CD14-positive monocyte (primary cell): ENCODE measurements around the gene SDK1. TPM values are rescaled to one million over a fixed set of nuclear protein-coding genes. Genes with fewer than 3 reads are reported as not detected.

ENCODE experiments used
- DNase-seq, 3 donors: peaks; one replicate each; pipeline ENCODE4 v3.0.0-alpha.2; 2011 to 2022
- H2AFZ ChIP-seq: 2 replicates; pipeline ENCODE4 v1.6.0; 2012; ENCODE audit warnings: mild to moderate bottlenecking, low read depth, low read length, inconsistent platforms; ENCODE audit not compliant: insufficient read depth, poor library complexity, severe bottlenecking
- H3K27ac ChIP-seq, 2 donors: 1 replicate in 1 of 2; 2 replicates in 1 of 2; pipeline ENCODE4 v1.5.1; 2012 to 2013; ENCODE audit warnings: low read length in 2 of 2, control low read depth in 1 of 2, inconsistent platforms in 1 of 2, low read depth in 1 of 2, mild to moderate bottlenecking in 1 of 2
- H3K27me3 ChIP-seq, 2 donors: one replicate each; pipeline versions ENCODE4 v1.6.0 to v1.6.1; 2011 to 2013; ENCODE audit warnings: low read length in 2 of 2; ENCODE audit not compliant: control insufficient read depth in 2 of 2, insufficient read depth in 2 of 2
- H3K36me3 ChIP-seq, 2 donors: replicated peaks in 1 of 2; 1 replicate in 1 of 2; 2 replicates in 1 of 2; pipeline versions ENCODE4 v1.5.1 to v1.6.1; 2012 to 2013; ENCODE audit warnings: low read length in 2 of 2, control low read depth in 1 of 2, inconsistent platforms in 1 of 2, mild to moderate bottlenecking in 1 of 2; ENCODE audit not compliant: insufficient read depth in 2 of 2, control insufficient read depth in 1 of 2
- H3K4me1 ChIP-seq, 2 donors: 1 replicate in 1 of 2; 2 replicates in 1 of 2; pipeline versions ENCODE4 v1.5.1 to v1.6.1; 2012 to 2013; ENCODE audit warnings: low read length in 2 of 2, control low read depth in 1 of 2, inconsistent platforms in 1 of 2, mild to moderate bottlenecking in 1 of 2, moderate library complexity in 1 of 2; ENCODE audit not compliant: insufficient read depth in 2 of 2, control insufficient read depth in 1 of 2
- H3K4me2 ChIP-seq: replicated peaks from 2 replicates; pipeline ENCODE3; 2012; ENCODE audit warnings: low read length, moderate library complexity, mild to moderate bottlenecking; ENCODE audit not compliant: poor library complexity, severe bottlenecking; ENCODE audit errors: extremely low read depth
- H3K4me3 ChIP-seq, 3 experiments: fragments of 200-600 bp in 1 of 3; sonication (generic) in 1 of 3; replicated peaks in 1 of 3; 1 replicate in 2 of 3; 2 replicates in 1 of 3; pipeline ENCODE4 v1.5.1; 2011 to 2013; ENCODE audit warnings: low read length in 3 of 3, mild to moderate bottlenecking in 3 of 3, control low read depth in 2 of 3, low read depth in 2 of 3, inconsistent platforms in 1 of 3, moderate library complexity in 1 of 3
- H3K79me2 ChIP-seq: 2 replicates; pipeline ENCODE4 v1.6.0; 2012; ENCODE audit warnings: mild to moderate bottlenecking, control low read depth, inconsistent platforms, low read length, moderate library complexity; ENCODE audit not compliant: insufficient read depth
- H3K9ac ChIP-seq: 2 replicates; pipeline ENCODE4 v1.6.0; 2017; ENCODE audit warnings: low read length, mild to moderate bottlenecking; ENCODE audit not compliant: insufficient read depth, poor library complexity, severe bottlenecking
- H3K9me3 ChIP-seq, 2 donors: replicated peaks in 1 of 2; 1 replicate in 1 of 2; 2 replicates in 1 of 2; pipeline versions ENCODE4 v1.5.1 to v1.6.1; 2012 to 2013; ENCODE audit warnings: low read length in 2 of 2, control low read depth in 1 of 2; ENCODE audit not compliant: control insufficient read depth in 1 of 2, insufficient read depth in 1 of 2
- H4K20me1 ChIP-seq: 2 replicates; pipeline ENCODE4 v1.6.0; 2012; ENCODE audit warnings: mild to moderate bottlenecking, low read length, control low read depth, moderate library complexity; ENCODE audit not compliant: insufficient read depth
- H3K27ac Mint-ChIP-seq, 7 donors: one replicate each; pipeline ENCODE4 v1.8.0; 2020; ENCODE audit warnings: mild to moderate bottlenecking in 7 of 7, mixed read lengths in 7 of 7, moderate library complexity in 6 of 7, inconsistent platforms in 2 of 7
- H3K27me3 Mint-ChIP-seq, 3 donors: one replicate each; pipeline ENCODE4 v1.8.0; 2021 to 2022; ENCODE audit warnings: low read depth in 3 of 3, mild to moderate bottlenecking in 3 of 3, mixed read lengths in 3 of 3, moderate library complexity in 3 of 3, inconsistent platforms in 1 of 3
- H3K36me3 Mint-ChIP-seq, 2 donors: one replicate each; pipeline ENCODE4 v1.8.0; 2020; ENCODE audit warnings: mixed read lengths in 2 of 2, inconsistent platforms in 1 of 2, mild to moderate bottlenecking in 1 of 2
- H3K4me1 Mint-ChIP-seq: one replicate; pipeline ENCODE4 v1.8.0; 2020; ENCODE audit warnings: mild to moderate bottlenecking, mixed read lengths
- H3K4me3 Mint-ChIP-seq, 2 donors: one replicate each; pipeline ENCODE4 v1.8.0; 2020; ENCODE audit warnings: mild to moderate bottlenecking in 2 of 2, mixed read lengths in 2 of 2, moderate library complexity in 1 of 2
- H3K9me3 Mint-ChIP-seq, 7 donors: one replicate each; pipeline ENCODE4 v1.8.0; 2020 to 2022; ENCODE audit warnings: mixed read lengths in 7 of 7, mild to moderate bottlenecking in 6 of 7, moderate library complexity in 6 of 7, inconsistent platforms in 2 of 7
- CTCF ChIP-seq: fragments of 200-600 bp; IDR thresholded peaks from one replicate; pipeline ENCODE4 v1.8.0; 2022; ENCODE audit warnings: antibody characterized with exemption, mild to moderate bottlenecking
- WGBS: methylation state at CpG from one replicate; pipeline ENCODE4 v1.1.5; 2013; ENCODE audit warnings: missing lambda C conversion rate; ENCODE audit not compliant: insufficient coverage; 5-methylcytosine and 5-hydroxymethylcytosine counted together
- intact Hi-C, 2 donors: fragments of 100-400 bp; cut with micrococcal nuclease; formaldehyde crosslinking; loops; one replicate each; pipeline versions ENCODE4 v1.15.0 to v1.15.1; 2023
- polyA plus RNA-seq, 3 donors: library from polyadenylated mRNA; depleted of rRNA in 1 of 3; unstranded in 2 of 3; stranded (reverse) in 1 of 3; fragments of 300-500 nt in 2 of 3; fragments of >200 nt in 1 of 3; fragmentation: Illumina TruSeq in 2 of 3; gene quantifications; 1 replicate in 2 of 3; 2 replicates in 1 of 3; pipeline ENCODE4 v1.2.3, GENCODE V29; 2012 to 2021

Gene SDK1
- polyA plus RNA-seq, 3 donors: 0.01 TPM; not detected in 2

GRCh38 chr7:4066626-4067475 is 765.8 kb downstream of the SDK1 start:
- H2AFZ ChIP-seq: no peak overlapping the region
- H3K4me3 ChIP-seq: no peak overlapping the region
- no peaks in the 10 kb centered on the region for H4K20me1 ChIP-seq
- Mint-ChIP-seq H3K36me3 (no peaks in the 10 kb centered on the region), H3K4me1 (peaks cover 7% of the 10 kb centered on the region), H3K27me3 (peaks cover 0 to 1% (median 0%) of the 10 kb centered on the region in 3 donors), H3K9me3 (peaks cover 0 to 5% (median 0%) of the 10 kb centered on the region in 7 donors), H3K4me3 (no peak overlapping the region), H3K27ac (no peak overlapping the region)
- DNase-seq: no peak
- H3K9ac ChIP-seq: no peak overlapping the region
- no peaks in the 10 kb centered on the region for H3K4me1 ChIP-seq
- WGBS: 89% methylated on average over 16 of the region's 21 CpGs
- no peaks in the 10 kb centered on the region for H3K79me2 ChIP-seq
- H3K4me2 ChIP-seq: no peak overlapping the region
- H3K36me3 ChIP-seq: no peaks in the 10 kb centered on the region
- no peak overlapping the region for H3K27ac ChIP-seq
- no peaks in the 10 kb centered on the region for H3K9me3 ChIP-seq
- no peak for TF ChIP-seq CTCF
- no peaks in the 10 kb centered on the region for H3K27me3 ChIP-seq
- intact Hi-C loops: no loop called here

DNA sequence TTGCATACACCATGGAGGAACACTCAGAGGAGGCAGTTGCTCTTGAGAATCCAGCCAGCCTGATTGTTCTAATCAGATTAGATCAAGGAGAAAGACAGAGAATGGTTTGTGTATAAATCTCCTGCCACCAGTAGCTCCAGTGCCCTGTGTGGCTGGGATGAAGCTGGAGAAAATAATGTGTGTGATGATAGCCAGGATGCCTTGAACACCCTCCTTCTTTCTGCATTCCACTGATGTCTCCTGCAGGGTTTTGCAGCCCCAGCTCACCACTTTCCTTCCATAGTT is 766.4 kb downstream of the SDK1 start:
- no peaks in the 10 kb centered on the region for H3K27me3 ChIP-seq
- Mint-ChIP-seq H3K9me3 (peaks cover 0 to 4% (median 0%) of the 10 kb centered on the region in 7 donors), H3K27me3 (peaks cover 0 to 1% (median 0%) of the 10 kb centered on the region in 3 donors), H3K4me1 (peaks cover 7% of the 10 kb centered on the region), H3K4me3 (no peak overlapping the region), H3K27ac (no peak overlapping the region), H3K36me3 (no peaks in the 10 kb centered on the region)
- H3K9me3 ChIP-seq: no peaks in the 10 kb centered on the region
- no peaks in the 10 kb centered on the region for H3K4me1 ChIP-seq
- H3K27ac ChIP-seq: no peak overlapping the region
- H3K36me3 ChIP-seq: no peaks in the 10 kb centered on the region
- no peaks in the 10 kb centered on the region for H3K79me2 ChIP-seq
- TF ChIP-seq CTCF: no peak
- H2AFZ ChIP-seq: no peak overlapping the region
- intact Hi-C loops: no loop called here
- H3K9ac ChIP-seq: no peak overlapping the region
- DNase-seq: no peak
- no peak overlapping the region for H3K4me3 ChIP-seq
- no peaks in the 10 kb centered on the region for H4K20me1 ChIP-seq
- no peak overlapping the region for H3K4me2 ChIP-seq
